Calu3 (cell line): ENCODE results near the gene PRPH. TPM values are rescaled to one million over a fixed set of nuclear protein-coding genes. Genes with fewer than 3 reads are reported as not detected.

Source experiments
- BruUV-seq: library from RNA; stranded (reverse); fragments of 400-500 nt; replicated peaks from 2 replicates; lab custom pipeline; 2021; lab: Mats Ljungman, UMichigan
- CTCF ChIA-PET: fragments of 300-600 bp; sonication (Branson Sonifier 250); formaldehyde crosslinking; loops from one replicate; lab custom pipeline; 2022; ENCODE audit warnings: antibody characterized with exemption; lab: Charles Lee
- DNase-seq: peaks from one replicate; pipeline ENCODE4 v3.0.0; 2022
- H3K27ac Mint-ChIP-seq: one replicate; pipeline ENCODE4 v1.8.0; 2022; ENCODE audit warnings: mixed read lengths; ENCODE audit not compliant: unreplicated experiment
- H3K27me3 Mint-ChIP-seq: one replicate; pipeline ENCODE4 v1.8.0; 2022; ENCODE audit warnings: mixed read lengths; ENCODE audit not compliant: unreplicated experiment
- H3K36me3 Mint-ChIP-seq: one replicate; pipeline ENCODE4 v1.8.0; 2022; ENCODE audit warnings: mild to moderate bottlenecking, moderate library complexity, mixed read lengths; ENCODE audit not compliant: insufficient read depth, unreplicated experiment
- H3K4me1 Mint-ChIP-seq: one replicate; pipeline ENCODE4 v1.8.0; 2022; ENCODE audit warnings: mild to moderate bottlenecking, low read depth, mixed read lengths; ENCODE audit not compliant: unreplicated experiment
- H3K4me3 Mint-ChIP-seq: one replicate; pipeline ENCODE4 v1.8.0; 2022; ENCODE audit warnings: mild to moderate bottlenecking, low read depth, moderate library complexity, mixed read lengths; ENCODE audit not compliant: unreplicated experiment
- H3K9me3 Mint-ChIP-seq: one replicate; pipeline ENCODE4 v1.8.0; 2022; ENCODE audit warnings: low read depth, mixed read lengths; ENCODE audit not compliant: unreplicated experiment
- intact Hi-C: fragments of 100-400 bp; cut with micrococcal nuclease; formaldehyde crosslinking; loops from one replicate; pipeline ENCODE4 v1.10.0; 2022; ENCODE audit not compliant: unreplicated experiment
- total RNA-seq: library from RNA; stranded (reverse); gene quantifications from 2 replicates; pipeline ENCODE4 v1.2.3, GENCODE V29; 2022
- TF ChIP-seq, protein P1 (sequence below): fragments of 200-600 bp; IDR thresholded peaks from one replicate; pipeline ENCODE4 v1.8.0; 2022; ENCODE audit warnings: antibody characterized with exemption; ENCODE audit not compliant: unreplicated experiment

Gene PRPH
- total RNA-seq, 1 experiment from 2014 or later, result not detected

DNA sequence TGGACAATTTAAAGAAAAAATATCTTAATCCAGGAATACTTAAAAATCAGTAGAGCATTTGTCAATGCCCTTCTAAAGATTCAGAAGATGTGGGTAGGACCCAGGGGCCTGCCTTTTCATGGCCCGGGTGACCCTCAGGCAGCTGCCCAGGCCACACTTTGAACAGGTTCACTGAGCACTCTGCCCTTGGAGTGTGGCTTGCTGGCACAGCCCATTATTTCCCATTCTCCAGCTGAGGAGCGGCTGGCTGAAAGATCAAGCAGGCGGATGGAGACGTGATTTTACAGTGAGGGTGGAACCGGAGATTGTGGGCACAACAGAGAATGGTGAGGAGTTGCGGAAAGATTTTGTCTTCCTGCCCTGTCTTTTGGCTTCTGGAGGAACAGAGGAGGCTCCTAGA, 7.1 kb upstream of the PRPH start:
- no TSS peak for BruUV-seq
- CTCF ChIA-PET, result interaction anchor here (0.6 to 1.5 kb wide), 3 partner anchors 10 to 72 kb away, joined by 3 to 7 read pairs (median 7); no protein-coding TSS in a partner anchor
- no peaks in the 10 kb centered on the region for H3K36me3 Mint-ChIP-seq
- H3K4me1 Mint-ChIP-seq, result no peaks in the 10 kb centered on the region
- intact Hi-C loops, result loop anchor here (1.0 kb wide), 1 partner anchor 69 kb away; no protein-coding TSS in a partner anchor
- H3K27me3 Mint-ChIP-seq, result peaks cover 59% of the 10 kb centered on the region
- H3K9me3 Mint-ChIP-seq, result no peaks in the 10 kb centered on the region
- TF ChIP-seq, protein P1, sequence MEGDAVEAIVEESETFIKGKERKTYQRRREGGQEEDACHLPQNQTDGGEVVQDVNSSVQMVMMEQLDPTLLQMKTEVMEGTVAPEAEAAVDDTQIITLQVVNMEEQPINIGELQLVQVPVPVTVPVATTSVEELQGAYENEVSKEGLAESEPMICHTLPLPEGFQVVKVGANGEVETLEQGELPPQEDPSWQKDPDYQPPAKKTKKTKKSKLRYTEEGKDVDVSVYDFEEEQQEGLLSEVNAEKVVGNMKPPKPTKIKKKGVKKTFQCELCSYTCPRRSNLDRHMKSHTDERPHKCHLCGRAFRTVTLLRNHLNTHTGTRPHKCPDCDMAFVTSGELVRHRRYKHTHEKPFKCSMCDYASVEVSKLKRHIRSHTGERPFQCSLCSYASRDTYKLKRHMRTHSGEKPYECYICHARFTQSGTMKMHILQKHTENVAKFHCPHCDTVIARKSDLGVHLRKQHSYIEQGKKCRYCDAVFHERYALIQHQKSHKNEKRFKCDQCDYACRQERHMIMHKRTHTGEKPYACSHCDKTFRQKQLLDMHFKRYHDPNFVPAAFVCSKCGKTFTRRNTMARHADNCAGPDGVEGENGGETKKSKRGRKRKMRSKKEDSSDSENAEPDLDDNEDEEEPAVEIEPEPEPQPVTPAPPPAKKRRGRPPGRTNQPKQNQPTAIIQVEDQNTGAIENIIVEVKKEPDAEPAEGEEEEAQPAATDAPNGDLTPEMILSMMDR, result no peak
- DNase-seq, result no peak
- H3K4me3 Mint-ChIP-seq, result no peak overlapping the region
- no peak overlapping the region for H3K27ac Mint-ChIP-seq

DNA sequence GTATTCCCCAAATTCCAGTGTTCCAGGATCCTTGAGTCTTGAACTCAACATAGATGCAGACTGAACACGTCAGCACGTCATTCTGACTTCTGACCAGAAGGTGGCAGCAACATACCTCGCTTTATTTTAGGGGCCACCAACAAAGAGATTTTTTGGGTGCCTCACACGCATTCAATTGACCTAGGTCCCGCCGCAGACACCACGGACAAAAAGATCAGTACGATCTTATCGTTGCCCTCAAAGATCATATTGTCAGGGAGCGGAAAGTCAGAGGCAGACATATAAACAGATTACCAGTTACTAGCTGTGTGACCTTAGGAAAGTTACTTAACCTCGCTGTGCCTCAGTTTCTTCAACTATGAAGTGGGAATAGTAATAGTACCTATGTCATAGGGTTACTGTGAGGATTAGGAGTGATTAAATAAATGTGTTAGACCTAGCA, 6.5 kb upstream of the PRPH start:
- H3K4me3 Mint-ChIP-seq, result no peak overlapping the region
- DNase-seq, result peak; percentile 53
- H3K36me3 Mint-ChIP-seq, result no peaks in the 10 kb centered on the region
- intact Hi-C loops, result loop anchor here (1.0 kb wide), 1 partner anchor 69 kb away; no protein-coding TSS in a partner anchor
- no TSS peak for BruUV-seq
- H3K9me3 Mint-ChIP-seq, result no peaks in the 10 kb centered on the region
- no peak overlapping the region for H3K27ac Mint-ChIP-seq
- no peaks in the 10 kb centered on the region for H3K4me1 Mint-ChIP-seq
- peaks cover 59% of the 10 kb centered on the region for H3K27me3 Mint-ChIP-seq
- CTCF ChIA-PET, result interaction anchor here (0.6 to 1.5 kb wide), 4 partner anchors 9 to 71 kb away, joined by 3 to 7 read pairs (median 5); no protein-coding TSS in a partner anchor
- TF ChIP-seq, protein P1, result peak; percentile 47

DNA sequence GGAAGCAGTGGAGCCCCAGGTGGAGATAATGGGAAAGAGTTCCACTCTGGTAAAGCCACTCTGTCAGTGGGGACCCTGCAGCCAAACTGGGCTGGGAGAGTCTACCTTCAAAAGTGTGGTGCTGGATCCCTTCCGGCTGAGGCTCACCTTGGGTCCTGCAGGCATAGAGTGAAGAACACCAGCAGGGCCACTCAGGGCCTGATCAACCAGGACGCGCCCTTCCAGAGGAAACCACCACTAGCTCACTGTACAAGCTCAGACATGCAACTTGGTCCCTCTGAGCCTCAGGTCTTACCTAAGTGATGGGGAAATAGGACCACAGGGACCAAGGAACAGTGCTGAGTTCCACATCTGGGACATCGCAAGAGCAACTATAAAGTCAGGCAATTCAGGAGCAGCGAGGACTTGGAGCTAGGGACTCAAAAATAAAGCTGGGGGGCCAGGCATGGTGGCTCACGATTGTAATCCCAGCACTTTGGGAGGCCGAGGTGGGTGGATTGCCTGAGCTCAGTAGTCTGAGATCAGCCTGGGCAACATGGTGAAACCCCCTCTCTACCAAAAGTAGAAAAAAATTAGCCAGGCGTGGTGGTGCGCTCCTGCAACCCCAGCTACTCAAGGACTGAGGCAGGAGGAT, 5.9 kb upstream of the PRPH start:
- Mint-ChIP-seq H3K36me3 (no peaks in the 10 kb centered on the region), H3K27ac (no peak overlapping the region), H3K4me1 (no peaks in the 10 kb centered on the region), H3K27me3 (peaks cover 57% of the 10 kb centered on the region), H3K4me3 (no peak overlapping the region), H3K9me3 (no peaks in the 10 kb centered on the region)
- intact Hi-C loops, result loop anchor here (1.0 kb wide), 1 partner anchor 68 kb away; no protein-coding TSS in a partner anchor
- TF ChIP-seq, protein P1, result no peak
- CTCF ChIA-PET, result interaction anchor here (0.8 to 2.0 kb wide), 4 partner anchors 9 to 59 kb away, joined by 3 to 9 read pairs (median 7); no protein-coding TSS in a partner anchor
- no TSS peak for BruUV-seq
- no peak for DNase-seq

DNA sequence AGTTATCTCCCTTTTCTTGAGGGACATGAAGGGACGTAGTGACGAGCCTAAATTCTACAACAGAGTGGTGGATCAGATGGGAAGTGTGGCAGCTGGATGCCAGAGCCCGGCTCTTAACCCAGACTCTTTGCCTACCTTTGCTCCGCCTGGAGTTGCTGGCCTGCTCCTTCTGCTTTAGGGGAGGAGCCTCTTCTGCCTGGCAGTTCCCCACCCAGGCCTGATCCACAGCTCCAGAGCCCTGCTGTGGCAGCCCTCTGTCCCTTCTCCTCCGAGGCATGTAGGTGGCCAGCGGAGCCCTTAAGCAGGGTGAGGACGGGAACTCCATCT, 2.3 kb upstream of the PRPH start:
- no peak for DNase-seq
- BruUV-seq, result no TSS peak

More for the DNA sequence above, 2.3 kb upstream of the PRPH start:
- Mint-ChIP-seq H3K27ac (no peak overlapping the region), H3K27me3 (peaks cover 35% of the 10 kb centered on the region), H3K36me3 (peaks cover 5% of the 10 kb centered on the region), H3K4me1 (peaks cover 9% of the 10 kb centered on the region), H3K9me3 (no peaks in the 10 kb centered on the region), H3K4me3 (no peak overlapping the region)
- CTCF ChIA-PET, result no interaction called here
- intact Hi-C loops, result no loop called here
- TF ChIP-seq, protein P1, result no peak
